A549 (cell line): ENCODE measurements around the gene NCSTN. TPM values are rescaled to one million over a fixed set of nuclear protein-coding genes. Genes with fewer than 3 reads are reported as not detected.

ENCODE experiments used
- ATAC-seq, 2 experiments: fragments of 200-7000 bp in 1 of 2; fragments of >200 bp in 1 of 2; cut with Nextera tagmentation in 1 of 2; cut with Tn5 transposase in 1 of 2; 3 replicates each; pipeline versions ENCODE4 v1.8.0 to v1.9.1; 2018 to 2020; ENCODE audit warnings: mild to moderate bottlenecking in 1 of 2, moderate library complexity in 1 of 2
- CTCF ChIA-PET: fragments of 300-600 bp; sonication (Branson Sonifier 250); formaldehyde crosslinking; extraction: SDS; loops from one replicate; lab custom pipeline; 2021; ENCODE audit warnings: antibody characterized with exemption, inconsistent platforms; lab: Yijun Ruan, JAX
- POLR2A ChIA-PET: fragments of 350-600 bp; formaldehyde crosslinking; extraction: SDS; loops from one replicate; lab custom pipeline; 2021; ENCODE audit warnings: antibody characterized with exemption, inconsistent platforms; lab: Yijun Ruan, JAX
- DNase-seq, 2 experiments: peaks; one replicate each; pipeline versions ENCODE4 v3.0.0 to v3.0.0-alpha.2; 2011 to 2016; ENCODE audit warnings: low read depth in 1 of 2, low spot score in 1 of 2
- FAIRE-seq: peaks from 2 replicates; lab custom pipeline; 2011; peaks lifted over from hg19 to GRCh38; lab: Jason Lieb, UNC
- H3K27ac ChIP-seq, 2 experiments: fragments of >200 bp; sonication (Bioruptor Twin); formaldehyde crosslinking; 3 replicates each; pipeline ENCODE4 v1.5.1; 2016 to 2017
- H3K4me1 ChIP-seq: fragments of >200 bp; sonication (Bioruptor Twin); formaldehyde crosslinking; 3 replicates; pipeline ENCODE4 v1.6.1; 2016
- H3K4me2 ChIP-seq: fragments of >200 bp; sonication (Bioruptor Twin); formaldehyde crosslinking; 3 replicates; pipeline ENCODE4 v1.6.1; 2016
- H3K4me3 ChIP-seq: fragments of >200 bp; sonication (Bioruptor Twin); formaldehyde crosslinking; 3 replicates; pipeline ENCODE4 v1.5.1; 2016
- H3K9me3 ChIP-seq: fragments of >200 bp; sonication (Bioruptor Twin); formaldehyde crosslinking; 3 replicates; pipeline ENCODE4 v1.6.1; 2016
- CHD2 ChIP-seq: fragments of 150-350 bp; IDR thresholded peaks from 2 replicates; pipeline ENCODE4 v1.6.1; 2014; ENCODE audit warnings: low read length; ENCODE audit not compliant: partially characterized antibody
- CHD4 ChIP-seq: fragments of 200-600 bp; sonication (generic); IDR thresholded peaks from 2 replicates; pipeline ENCODE4 v1.6.1; 2016; ENCODE audit warnings: antibody characterized with exemption, mild to moderate bottlenecking, borderline replicate concordance
- FOSB ChIP-seq: fragments of 250-450 bp; sonication (Bioruptor Pico); IDR thresholded peaks from 2 replicates; pipeline ENCODE4 v1.5.0; 2020; ENCODE audit warnings: mild to moderate bottlenecking, moderate library complexity
- HEYL ChIP-seq: fragments of 250-450 bp; sonication (Bioruptor Pico); IDR thresholded peaks from 2 replicates; pipeline ENCODE4 v1.8.0; 2021; ENCODE audit warnings: mild to moderate bottlenecking, moderate library complexity
- HOXB5 ChIP-seq: fragments of 250-450 bp; sonication (Bioruptor Pico); IDR thresholded peaks from 2 replicates; pipeline ENCODE4 v1.5.0; 2020; ENCODE audit warnings: mild to moderate bottlenecking, moderate library complexity
- JUN ChIP-seq, 2 experiments: fragments of >200 bp; sonication (Bioruptor Twin); formaldehyde crosslinking; IDR thresholded peaks; 2 replicates in 1 of 2; 3 replicates in 1 of 2; pipeline ENCODE4 v1.6.1; 2016 to 2017
- KDM5A ChIP-seq: fragments of 200-600 bp; sonication (generic); IDR thresholded peaks from 2 replicates; pipeline ENCODE4 v1.6.1; 2016; ENCODE audit warnings: antibody characterized with exemption, mild to moderate bottlenecking
- MYC ChIP-seq: IDR thresholded peaks from 2 replicates; pipeline ENCODE4 v1.6.1; 2012; ENCODE audit warnings: mild to moderate bottlenecking, inconsistent platforms, low read length, improper control_type of control experiment, borderline replicate concordance
- NPAS2 ChIP-seq: fragments of 250-450 bp; sonication (Bioruptor Pico); IDR thresholded peaks from 2 replicates; pipeline ENCODE4 v1.8.0; 2022; ENCODE audit warnings: mild to moderate bottlenecking, moderate library complexity, borderline replicate concordance
- NR3C1 ChIP-seq: fragments of >200 bp; sonication (Bioruptor Twin); formaldehyde crosslinking; IDR thresholded peaks from 3 replicates; pipeline ENCODE4 v1.6.1; 2017
- RCOR1 ChIP-seq: fragments of 150-350 bp; IDR thresholded peaks from 2 replicates; pipeline ENCODE4 v1.6.1; 2014; ENCODE audit warnings: antibody characterized with exemption, low read length, low read depth
- RFX5 ChIP-seq: fragments of 450-650 bp; IDR thresholded peaks from 2 replicates; pipeline ENCODE4 v1.7.1; 2014; ENCODE audit warnings: antibody characterized with exemption, mild to moderate bottlenecking, moderate library complexity
- ZC3H11A ChIP-seq: fragments of 450-650 bp; IDR thresholded peaks from 2 replicates; pipeline ENCODE4 v1.6.1; 2014; ENCODE audit warnings: antibody characterized with exemption, mild to moderate bottlenecking
- ZNF302 ChIP-seq: fragments of 250-450 bp; sonication (Bioruptor Pico); IDR thresholded peaks from 2 replicates; pipeline ENCODE4 v1.9.0; 2021; ENCODE audit warnings: inconsistent platforms, mild to moderate bottlenecking, moderate library complexity
- ZSCAN20 ChIP-seq: fragments of 250-450 bp; sonication (Bioruptor Pico); IDR thresholded peaks from 2 replicates; pipeline ENCODE4 v1.8.0; 2022; ENCODE audit warnings: mild to moderate bottlenecking, moderate library complexity
- WGBS: methylation state at CpG from one replicate; pipeline ENCODE4 v1.1.6; 2017; ENCODE audit errors: missing lambda C conversion rate; 5-methylcytosine and 5-hydroxymethylcytosine counted together
- polyA plus RNA-seq, 4 experiments: library from polyadenylated mRNA; depleted of rRNA in 3 of 4; stranded (reverse); fragments of >200 nt; fragmentation: RNase III in 1 of 4; extraction: RNeasy Plus Mini Kit Qiagen cat#74134 plus additional on column Dnase treatment in 1 of 4; gene quantifications; 2 replicates in 3 of 4; 3 replicates in 1 of 4; pipeline ENCODE4 v1.2.3, GENCODE V29; 2011 to 2017
- TF ChIP-seq, protein P1 (sequence below): fragments of >200 bp; sonication (Bioruptor Twin); formaldehyde crosslinking; IDR thresholded peaks from 3 replicates; pipeline ENCODE4 v1.6.1; 2016
- TF ChIP-seq, protein P2 (sequence below): fragments of >200 bp; sonication (Bioruptor Twin); formaldehyde crosslinking; IDR thresholded peaks from 3 replicates; pipeline ENCODE4 v1.5.1; 2016

The NCSTN gene
- polyA plus RNA-seq, 2 of the 4 experiments (the other 2 are of a cell fraction), result 41.6 to 91.6 TPM

DNA sequence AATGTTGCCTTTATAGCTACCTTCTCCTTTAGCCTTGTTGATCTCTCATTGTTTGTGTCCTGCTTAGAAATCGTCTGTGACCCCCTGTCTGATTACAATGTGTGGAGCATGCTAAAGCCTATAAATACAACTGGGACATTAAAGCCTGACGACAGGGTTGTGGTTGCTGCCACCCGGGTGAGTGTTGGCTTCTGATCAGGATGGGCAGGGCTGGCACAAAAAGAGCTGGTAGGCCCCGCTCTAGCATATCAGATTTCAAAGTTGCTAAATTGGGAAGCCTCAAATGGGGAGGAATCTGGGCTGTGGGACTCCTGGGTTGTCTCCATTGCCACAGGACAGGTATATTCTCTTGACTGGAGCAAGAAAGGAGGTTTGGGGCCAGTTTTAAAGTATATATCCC, 8.4 kb downstream of the NCSTN start:
- Histone ChIP-seq H3K4me3 (no peak overlapping the region), H3K4me1 (no peaks in the 10 kb centered on the region), H3K4me2 (no peak overlapping the region), H3K9me3 (no peaks in the 10 kb centered on the region), H3K27ac (no peak overlapping the region)
- DNase-seq (no peak), FAIRE-seq (no peak), ATAC-seq (no peak)
- ChIA-PET CTCF (interaction anchor here (1.4 to 7.5 kb wide), 3 partner anchors 11 to 62 kb away, joined by 3 to 54 read pairs (median 17); no protein-coding TSS in a partner anchor), POLR2A (no interaction called here)
- TF ChIP-seq, protein P1, sequence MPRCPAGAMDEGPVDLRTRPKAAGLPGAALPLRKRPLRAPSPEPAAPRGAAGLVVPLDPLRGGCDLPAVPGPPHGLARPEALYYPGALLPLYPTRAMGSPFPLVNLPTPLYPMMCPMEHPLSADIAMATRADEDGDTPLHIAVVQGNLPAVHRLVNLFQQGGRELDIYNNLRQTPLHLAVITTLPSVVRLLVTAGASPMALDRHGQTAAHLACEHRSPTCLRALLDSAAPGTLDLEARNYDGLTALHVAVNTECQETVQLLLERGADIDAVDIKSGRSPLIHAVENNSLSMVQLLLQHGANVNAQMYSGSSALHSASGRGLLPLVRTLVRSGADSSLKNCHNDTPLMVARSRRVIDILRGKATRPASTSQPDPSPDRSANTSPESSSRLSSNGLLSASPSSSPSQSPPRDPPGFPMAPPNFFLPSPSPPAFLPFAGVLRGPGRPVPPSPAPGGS, result no peak
- TF ChIP-seq CHD2, result no peak
- TF ChIP-seq NR3C1, result no peak
- TF ChIP-seq ZNF302 (CRISPR knock-in tag), result no peak
- no peak for TF ChIP-seq JUN (IDR thresholded peaks at IDR 0.05)
- no peak for TF ChIP-seq NPAS2 (CRISPR knock-in tag)
- no peak for TF ChIP-seq ZSCAN20 (CRISPR knock-in tag)
- TF ChIP-seq HOXB5 (CRISPR knock-in tag), result no peak
- no peak for TF ChIP-seq CHD4
- TF ChIP-seq, protein P2, sequence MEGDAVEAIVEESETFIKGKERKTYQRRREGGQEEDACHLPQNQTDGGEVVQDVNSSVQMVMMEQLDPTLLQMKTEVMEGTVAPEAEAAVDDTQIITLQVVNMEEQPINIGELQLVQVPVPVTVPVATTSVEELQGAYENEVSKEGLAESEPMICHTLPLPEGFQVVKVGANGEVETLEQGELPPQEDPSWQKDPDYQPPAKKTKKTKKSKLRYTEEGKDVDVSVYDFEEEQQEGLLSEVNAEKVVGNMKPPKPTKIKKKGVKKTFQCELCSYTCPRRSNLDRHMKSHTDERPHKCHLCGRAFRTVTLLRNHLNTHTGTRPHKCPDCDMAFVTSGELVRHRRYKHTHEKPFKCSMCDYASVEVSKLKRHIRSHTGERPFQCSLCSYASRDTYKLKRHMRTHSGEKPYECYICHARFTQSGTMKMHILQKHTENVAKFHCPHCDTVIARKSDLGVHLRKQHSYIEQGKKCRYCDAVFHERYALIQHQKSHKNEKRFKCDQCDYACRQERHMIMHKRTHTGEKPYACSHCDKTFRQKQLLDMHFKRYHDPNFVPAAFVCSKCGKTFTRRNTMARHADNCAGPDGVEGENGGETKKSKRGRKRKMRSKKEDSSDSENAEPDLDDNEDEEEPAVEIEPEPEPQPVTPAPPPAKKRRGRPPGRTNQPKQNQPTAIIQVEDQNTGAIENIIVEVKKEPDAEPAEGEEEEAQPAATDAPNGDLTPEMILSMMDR, result no peak
- 88% methylated on average over 4 of the region's 4 CpGs for WGBS

- no peak overlapping the region for H3K4me3 ChIP-seq
- no peak for FAIRE-seq
- H3K27ac ChIP-seq, result no peak overlapping the region
- H3K4me2 ChIP-seq, result no peak overlapping the region
- CTCF ChIA-PET, result interaction anchor here (1.6 to 7.5 kb wide), 4 partner anchors 10 to 255 kb away, joined by 5 to 54 read pairs (median 20); no protein-coding TSS in a partner anchor
- WGBS, result 90% methylated on average over 8 of the region's 8 CpGs
- POLR2A ChIA-PET, result no interaction called here
- no peak for ATAC-seq
- no peaks in the 10 kb centered on the region for H3K9me3 ChIP-seq
- no peak for DNase-seq
- no peaks in the 10 kb centered on the region for H3K4me1 ChIP-seq
- TF ChIP-seq HEYL (no peak), KDM5A (no peak), MYC (no peak), ZC3H11A (no peak), RFX5 (no peak), FOSB (CRISPR knock-in tag) (no peak)
- TF ChIP-seq, protein P2, result no peak
Measured at GRCh38 chr1:160352555-160352954, 9.4 kb downstream of the NCSTN start.

DNA sequence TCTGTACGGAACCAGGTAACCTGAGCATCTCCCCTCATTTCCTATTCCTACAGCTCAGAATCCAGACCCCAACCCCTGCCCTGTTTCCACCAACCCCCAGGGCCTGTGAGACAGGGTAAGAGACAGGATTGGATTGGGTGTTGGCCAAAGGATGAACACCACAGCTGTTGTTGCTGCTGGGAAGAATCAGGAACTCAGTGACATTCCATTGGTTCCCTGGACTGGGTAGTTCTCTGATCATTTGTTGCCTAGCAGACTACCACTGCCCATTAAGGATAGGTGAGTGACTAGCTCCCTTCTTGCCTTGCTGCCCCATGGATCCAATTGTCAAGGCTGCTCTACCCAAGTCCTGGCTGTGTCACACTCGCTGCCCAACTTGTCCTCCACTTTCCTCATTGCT, 10.0 kb downstream of the NCSTN start:
- CTCF ChIA-PET, result interaction anchor here (1.6 to 7.5 kb wide), 6 partner anchors 9 to 254 kb away, joined by 5 to 54 read pairs (median 15); partner anchors contain the start of genes COPA and NCSTN
- Histone ChIP-seq H3K4me1 (no peaks in the 10 kb centered on the region), H3K9me3 (no peaks in the 10 kb centered on the region), H3K4me3 (no peak overlapping the region), H3K27ac (no peak overlapping the region), H3K4me2 (no peak overlapping the region)
- FAIRE-seq (no peak), DNase-seq (no peak), ATAC-seq (peak; percentile 48 to 61; a peak in 4 of 6 replicates)
- TF ChIP-seq RCOR1, result no peak
- peak; percentile 93 for TF ChIP-seq RFX5
- POLR2A ChIA-PET, result no interaction called here
- WGBS, result 87% methylated on average over 2 of the region's 2 CpGs
